Left ventricle myocardium inferior (tissue), 1 donor: Measurements from ENCODE around the gene AXL. TPM values are rescaled to one million over a fixed set of nuclear protein-coding genes. Genes with fewer than 3 reads are reported as not detected.

ENCODE experiments used
- DNase-seq: peaks from one replicate; pipeline ENCODE4 v3.0.0-alpha.2; 2020
- H3K27ac ChIP-seq: fragments of 200-600 bp; replicated peaks from 2 replicates; pipeline ENCODE4 v1.8.0; 2021
- H3K27me3 ChIP-seq: fragments of 200-600 bp; 2 replicates; pipeline ENCODE4 v1.8.0; 2021; ENCODE audit warnings: low read depth
- H3K36me3 ChIP-seq: fragments of 200-600 bp; 2 replicates; pipeline ENCODE4 v1.8.0; 2021
- H3K4me1 ChIP-seq: fragments of 200-600 bp; 2 replicates; pipeline ENCODE4 v1.8.0; 2021
- H3K4me3 ChIP-seq: fragments of 200-600 bp; 2 replicates; pipeline ENCODE4 v1.8.0; 2021; ENCODE audit warnings: mild to moderate bottlenecking, moderate library complexity
- H3K9me3 ChIP-seq: fragments of 200-600 bp; replicated peaks from 2 replicates; pipeline ENCODE4 v1.8.0; 2021
- intact Hi-C: fragments of 100-400 bp; cut with micrococcal nuclease; formaldehyde crosslinking; loops from one replicate; pipeline ENCODE4 v1.11.0; 2022
- total RNA-seq: library from RNA; stranded (reverse); fragmentation: NEBNext Ultra II Directional; extraction: Animal tissue kit (Norgen Biotek cat#: 25700); gene quantifications from one replicate; pipeline ENCODE4 v1.2.1, GENCODE V29; 2021
- TF ChIP-seq, protein P1 (sequence below): fragments of 200-600 bp; IDR thresholded peaks from 2 replicates; pipeline ENCODE4 v1.8.0; 2021; ENCODE audit warnings: antibody characterized with exemption, mild to moderate bottlenecking, borderline replicate concordance
- donor health status: DM: no; HTN: yes; CAD: no; lungs with severe emphysema.

AXL gene
- total RNA-seq, 1 donor from 2014 or later: 13.6 TPM

DNA sequence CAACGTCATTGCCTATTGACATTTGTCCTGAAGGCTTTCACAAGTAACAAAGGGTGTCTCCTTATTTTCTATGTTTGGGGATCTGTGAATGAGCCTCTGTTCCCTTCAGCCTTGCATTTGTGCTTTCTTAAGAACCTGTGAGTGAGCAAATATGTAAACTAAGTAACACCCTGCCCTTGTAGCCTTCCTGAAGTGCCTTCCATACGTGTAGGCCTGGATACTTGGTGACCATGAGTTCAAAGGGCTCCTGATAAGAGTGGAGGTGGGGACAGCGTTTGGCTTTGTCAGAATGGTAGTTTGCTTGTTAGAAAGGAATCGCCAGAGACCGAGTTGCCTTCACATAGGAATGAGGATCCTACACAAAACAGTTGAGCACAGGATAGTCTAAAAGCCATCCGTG, 76.5 kb downstream of the AXL start:
- Histone ChIP-seq H3K27ac (no peak overlapping the region), H3K4me1 (peaks cover 45% of the 10 kb centered on the region), H3K27me3 (no peaks in the 10 kb centered on the region), H3K36me3 (peaks cover 70% of the 10 kb centered on the region), H3K4me3 (no peak overlapping the region), H3K9me3 (no peaks in the 10 kb centered on the region)
- intact Hi-C loops: no loop called here
- no peak for DNase-seq
- TF ChIP-seq, protein P1, sequence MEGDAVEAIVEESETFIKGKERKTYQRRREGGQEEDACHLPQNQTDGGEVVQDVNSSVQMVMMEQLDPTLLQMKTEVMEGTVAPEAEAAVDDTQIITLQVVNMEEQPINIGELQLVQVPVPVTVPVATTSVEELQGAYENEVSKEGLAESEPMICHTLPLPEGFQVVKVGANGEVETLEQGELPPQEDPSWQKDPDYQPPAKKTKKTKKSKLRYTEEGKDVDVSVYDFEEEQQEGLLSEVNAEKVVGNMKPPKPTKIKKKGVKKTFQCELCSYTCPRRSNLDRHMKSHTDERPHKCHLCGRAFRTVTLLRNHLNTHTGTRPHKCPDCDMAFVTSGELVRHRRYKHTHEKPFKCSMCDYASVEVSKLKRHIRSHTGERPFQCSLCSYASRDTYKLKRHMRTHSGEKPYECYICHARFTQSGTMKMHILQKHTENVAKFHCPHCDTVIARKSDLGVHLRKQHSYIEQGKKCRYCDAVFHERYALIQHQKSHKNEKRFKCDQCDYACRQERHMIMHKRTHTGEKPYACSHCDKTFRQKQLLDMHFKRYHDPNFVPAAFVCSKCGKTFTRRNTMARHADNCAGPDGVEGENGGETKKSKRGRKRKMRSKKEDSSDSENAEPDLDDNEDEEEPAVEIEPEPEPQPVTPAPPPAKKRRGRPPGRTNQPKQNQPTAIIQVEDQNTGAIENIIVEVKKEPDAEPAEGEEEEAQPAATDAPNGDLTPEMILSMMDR: no peak

- no peaks in the 10 kb centered on the region for H3K27me3 ChIP-seq
- TF ChIP-seq, protein P1: no peak
- intact Hi-C loops: no loop called here
- no peak for DNase-seq
- no peaks in the 10 kb centered on the region for H3K9me3 ChIP-seq
- H3K36me3 ChIP-seq: peaks cover 68% of the 10 kb centered on the region
- H3K27ac ChIP-seq: peak overlapping the region; percentile 86
- H3K4me1 ChIP-seq: peaks cover 55% of the 10 kb centered on the region
- H3K4me3 ChIP-seq: no peak overlapping the region
Observed at GRCh38 chr19:41296433-41296871, 77.4 kb downstream of the AXL start.

DNA sequence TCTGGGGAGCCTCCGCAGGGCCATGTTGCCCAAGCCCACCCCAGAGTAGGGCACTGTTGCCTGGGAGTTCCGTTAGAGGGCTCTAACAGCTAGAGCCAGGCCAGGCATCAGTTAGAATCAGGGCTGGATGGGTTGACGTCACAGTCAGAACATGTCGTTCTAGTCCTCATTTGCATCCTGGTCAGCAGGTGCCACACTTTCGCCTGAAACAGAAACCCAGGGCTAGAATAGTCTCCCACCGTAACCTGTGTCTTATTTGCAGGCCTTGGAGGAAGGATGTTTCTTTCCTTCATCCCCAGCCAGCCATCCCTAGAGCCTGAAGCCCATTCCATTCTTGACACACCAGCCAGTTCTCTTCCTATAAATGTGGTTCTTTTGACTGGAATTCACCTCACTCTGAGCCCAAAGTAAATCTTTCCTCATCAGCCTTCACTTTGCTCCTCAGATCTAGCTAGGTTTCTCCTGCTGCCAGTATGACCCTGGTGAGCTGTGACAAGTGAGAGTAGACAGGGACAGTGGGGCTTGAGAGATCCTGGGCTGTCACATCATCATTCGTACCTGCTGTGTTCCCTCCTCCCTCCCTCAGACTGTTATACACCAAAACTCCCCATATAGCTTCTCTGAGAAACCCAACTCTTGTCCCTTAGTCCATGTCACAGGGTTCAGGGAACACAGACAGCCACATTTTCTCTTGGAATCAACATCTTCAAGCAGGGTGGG, 78.8 kb downstream of the AXL start:
- peaks cover 66% of the 10 kb centered on the region for H3K4me1 ChIP-seq
- H3K27me3 ChIP-seq: no peaks in the 10 kb centered on the region
- H3K9me3 ChIP-seq: no peaks in the 10 kb centered on the region
- H3K27ac ChIP-seq: peak overlapping the region; percentile 86
- H3K36me3 ChIP-seq: peaks cover 68% of the 10 kb centered on the region
- DNase-seq: no peak
- intact Hi-C loops: no loop called here
- no peak overlapping the region for H3K4me3 ChIP-seq
- TF ChIP-seq, protein P1: no peak

DNA sequence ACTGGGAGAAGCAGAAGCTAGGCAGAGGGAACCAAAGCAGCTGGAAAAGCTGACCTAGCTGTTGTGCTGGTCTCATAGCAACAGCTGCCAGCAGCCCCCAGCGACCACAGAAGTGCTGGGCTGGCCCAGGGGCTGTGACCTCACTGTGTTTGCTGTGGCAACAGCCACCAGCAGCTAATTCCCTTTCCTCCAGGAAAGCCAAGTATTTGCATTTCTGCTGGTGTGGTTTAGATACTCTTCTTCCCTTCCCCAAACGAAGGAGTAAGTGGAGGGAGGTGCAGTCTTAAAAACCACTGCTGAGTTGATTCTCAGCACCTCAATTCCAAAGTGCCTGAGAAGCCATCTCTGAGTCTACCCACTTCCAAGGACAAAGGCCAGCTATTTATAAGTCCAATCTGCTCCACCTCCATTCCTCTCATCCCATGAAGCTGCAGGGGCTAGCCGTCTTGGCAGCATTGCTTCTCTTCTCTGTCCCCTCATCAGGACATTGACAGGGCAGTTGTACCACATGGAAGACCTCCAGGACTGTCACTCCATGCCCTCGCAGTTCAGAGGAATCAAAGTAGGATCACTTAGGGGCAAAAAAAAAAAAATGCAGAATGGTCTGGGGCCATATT, 79.4 kb downstream of the AXL start:
- Histone ChIP-seq H3K27ac (peak overlapping the region; percentile 86), H3K27me3 (no peaks in the 10 kb centered on the region), H3K36me3 (peaks cover 68% of the 10 kb centered on the region), H3K4me1 (peaks cover 66% of the 10 kb centered on the region), H3K9me3 (no peaks in the 10 kb centered on the region), H3K4me3 (peak overlapping the region; percentile 1)
- intact Hi-C loops: no loop called here
- TF ChIP-seq, protein P1: no peak
- DNase-seq: peak; percentile 79

DNA sequence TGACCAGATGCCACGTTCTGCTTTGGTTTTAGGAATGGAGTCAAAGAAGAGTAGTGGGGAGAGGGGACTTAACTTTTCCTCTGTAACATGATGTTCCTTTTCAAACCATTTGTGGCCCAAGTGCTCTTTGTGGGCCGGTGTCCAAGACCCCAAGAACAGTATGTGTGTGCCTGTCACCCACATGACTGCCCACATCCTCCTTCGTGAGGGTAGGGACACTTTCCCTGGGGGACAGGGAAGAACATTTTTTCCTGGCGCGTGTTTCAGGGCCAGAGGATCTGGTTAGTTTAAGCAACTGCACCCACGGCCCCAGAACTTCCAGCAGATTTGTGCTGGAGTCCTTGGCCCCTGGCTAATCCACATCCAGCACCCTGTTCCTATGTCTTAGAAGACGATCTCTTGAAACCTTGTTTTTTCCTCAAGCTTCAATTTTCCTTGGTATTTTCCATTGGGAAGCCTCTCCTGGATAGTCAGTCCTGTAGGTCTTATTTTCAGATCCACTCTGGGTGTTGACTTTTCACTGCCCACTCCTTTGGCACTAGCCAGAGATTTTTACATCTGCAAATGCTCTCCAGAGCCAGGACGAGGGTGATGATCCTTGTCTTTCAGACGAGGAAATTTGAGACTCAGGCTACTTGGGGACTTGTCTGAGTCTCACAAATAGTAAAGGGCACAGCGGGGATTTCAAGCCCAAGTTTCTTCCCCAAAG, 80.2 kb downstream of the AXL start:
- intact Hi-C loops: no loop called here

More for the DNA sequence above, 80.2 kb downstream of the AXL start:
- Histone ChIP-seq H3K36me3 (peaks cover 68% of the 10 kb centered on the region), H3K4me1 (peaks cover 69% of the 10 kb centered on the region), H3K27me3 (no peaks in the 10 kb centered on the region), H3K9me3 (no peaks in the 10 kb centered on the region), H3K4me3 (peak overlapping the region; percentile 1), H3K27ac (peak overlapping the region; percentile 86)
- TF ChIP-seq, protein P1: no peak
- peak; percentile 55 for DNase-seq
